ENCODE data around the gene PBRM1.
"Not testable (repeated sequence)": the region's sequence is repeated elsewhere in the genome, so short reads cannot be mapped to it uniquely, and the experiment has no call there.

The PBRM1 gene
- 92.1 to 209 (median 165) reads per million in 17 experiments for total RNA-seq

DNA sequence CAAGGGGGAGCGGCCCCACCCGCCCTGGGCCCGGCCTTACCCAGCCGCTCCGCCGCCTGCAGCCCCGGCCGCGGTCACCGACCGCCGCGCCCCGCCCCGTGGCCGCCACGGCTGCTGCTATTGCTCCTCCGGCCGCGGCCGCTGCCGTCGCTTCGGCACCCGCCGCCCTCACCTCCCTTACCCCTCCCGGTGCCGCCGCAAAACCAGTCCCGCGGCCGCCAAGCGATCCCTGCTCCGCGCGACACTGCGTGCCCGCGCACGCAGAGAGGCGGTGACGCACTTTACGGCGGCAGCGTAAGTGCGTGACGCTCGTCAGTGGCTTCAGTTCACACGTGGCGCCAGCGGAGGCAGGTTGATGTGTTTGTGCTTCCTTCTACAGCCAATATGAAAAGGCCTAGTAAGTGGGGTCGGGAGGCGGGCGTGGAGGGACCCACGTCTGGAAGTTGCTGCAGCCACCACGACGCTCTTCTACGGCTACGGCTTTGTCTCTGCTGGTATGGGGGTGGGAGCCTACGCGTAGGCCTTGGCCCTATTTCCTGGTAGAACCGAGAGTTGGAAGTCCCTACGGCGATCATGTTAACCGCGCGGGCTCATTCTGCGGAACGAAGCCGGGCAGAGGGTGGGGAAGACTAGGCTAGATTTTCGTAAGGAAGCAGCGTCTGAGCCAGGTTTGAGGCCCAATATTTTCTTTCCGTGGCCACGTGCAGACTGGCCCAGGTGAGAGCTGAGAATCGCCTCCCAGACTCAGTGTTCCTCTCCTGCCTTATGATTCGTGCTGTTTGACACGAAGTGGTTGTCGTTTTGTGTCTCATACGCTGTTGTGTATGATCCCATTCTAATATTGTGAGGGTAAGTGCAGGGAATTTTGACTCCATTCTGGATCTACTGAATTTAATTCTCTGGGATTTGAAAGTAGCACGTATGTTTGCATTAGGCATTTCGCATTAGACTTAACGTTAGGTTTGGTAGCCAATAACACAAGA, at the start of gene PBRM1, which contains the start of gene GNL3:
PBRM1 (minus strand) TSS at position 205 of the 983 bp plus-strand sequence.
GNL3 (plus strand) TSS at position 324 of the 983 bp plus-strand sequence; CDS start at position 385, 61 bp downstream.
- peak; percentile 96 to 98 (median 98) for DNase-seq

- DNase-seq = no peak
Observed at GRCh38 chr3:52733256-52733891, 47.7 kb upstream of the PBRM1 start.

DNA sequence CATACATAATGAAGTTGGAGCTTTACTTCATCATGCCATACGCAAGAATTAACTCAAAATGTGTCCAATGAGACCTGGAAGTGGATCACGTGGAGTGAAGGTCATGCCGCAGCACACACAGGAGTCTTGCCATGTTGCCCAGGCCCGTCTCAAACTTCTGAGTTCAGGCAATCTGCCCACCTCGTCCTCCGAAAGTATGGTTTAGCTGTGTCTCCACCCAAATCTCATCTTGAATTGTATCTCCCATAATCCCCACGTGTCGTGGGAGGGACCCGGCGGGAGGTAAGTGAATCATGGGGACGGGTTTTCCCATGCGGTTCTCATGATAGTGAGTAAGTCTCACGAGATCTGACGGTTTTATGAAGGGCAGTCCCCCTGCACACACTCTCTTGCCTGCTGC, 45.9 kb upstream of the PBRM1 start:
- no peak for DNase-seq

DNA sequence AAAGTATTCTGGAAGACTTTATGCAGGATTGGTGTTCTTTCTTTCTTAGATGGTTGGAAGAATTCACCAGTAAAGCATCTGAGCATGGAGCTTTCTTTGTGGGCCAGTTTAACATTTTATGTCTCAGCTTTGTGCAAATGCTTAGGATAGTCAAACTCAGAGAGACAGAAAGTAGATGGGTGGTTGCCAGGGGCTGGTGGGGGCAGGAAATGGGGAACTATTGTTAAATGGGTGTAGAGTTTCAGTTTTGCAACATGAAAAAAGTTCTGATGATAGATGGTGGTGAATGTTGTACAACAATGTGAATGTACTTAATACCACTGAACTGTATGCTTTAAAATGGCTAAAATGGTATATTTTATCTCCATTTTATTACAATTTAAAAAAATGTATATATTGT, 45.0 kb upstream of the PBRM1 start:
- DNase-seq = no peak

DNA sequence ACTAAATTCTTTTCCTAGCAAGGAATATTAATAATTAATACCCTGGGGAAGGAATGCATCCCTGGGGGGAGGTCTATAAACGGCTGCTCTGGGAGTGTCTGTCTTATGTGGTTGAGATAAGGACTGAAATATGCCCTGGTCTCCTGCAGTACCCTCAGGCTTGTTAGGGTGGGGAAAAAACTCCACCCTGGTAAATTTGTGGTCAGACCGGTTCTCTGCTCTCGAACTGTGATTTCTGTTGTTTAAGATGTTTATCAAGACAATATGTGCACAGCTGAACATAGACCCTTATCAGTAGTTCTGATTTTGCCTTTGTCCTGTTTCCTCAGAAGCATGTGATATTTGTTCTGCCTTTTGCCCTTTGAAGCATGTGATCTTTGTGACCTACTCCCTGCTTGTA, 43.0 kb upstream of the PBRM1 start:
- not testable (repeated sequence) for DNase-seq

DNA sequence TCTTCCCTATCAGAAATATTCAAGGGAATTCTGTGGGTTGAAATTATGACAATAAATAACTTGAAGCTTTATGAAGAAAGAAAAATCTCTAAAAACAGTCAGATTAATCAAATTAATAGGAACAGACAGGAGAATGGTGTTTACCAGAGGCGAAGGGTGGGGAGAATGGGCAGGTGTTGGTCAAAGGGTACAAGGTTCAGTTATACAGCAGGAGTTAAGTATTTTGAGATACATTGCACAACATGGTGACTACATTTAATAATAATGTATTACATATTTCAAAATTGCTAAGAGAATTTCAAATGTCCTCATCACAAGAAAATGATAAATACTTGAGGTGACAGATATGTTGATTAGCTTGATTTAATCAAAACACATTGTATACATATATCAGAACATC, 38.8 kb upstream of the PBRM1 start:
- no peak for DNase-seq

GRCh38 chr3:52723935-52724334, 38.2 kb upstream of the PBRM1 start:
- DNase-seq = no peak

DNA sequence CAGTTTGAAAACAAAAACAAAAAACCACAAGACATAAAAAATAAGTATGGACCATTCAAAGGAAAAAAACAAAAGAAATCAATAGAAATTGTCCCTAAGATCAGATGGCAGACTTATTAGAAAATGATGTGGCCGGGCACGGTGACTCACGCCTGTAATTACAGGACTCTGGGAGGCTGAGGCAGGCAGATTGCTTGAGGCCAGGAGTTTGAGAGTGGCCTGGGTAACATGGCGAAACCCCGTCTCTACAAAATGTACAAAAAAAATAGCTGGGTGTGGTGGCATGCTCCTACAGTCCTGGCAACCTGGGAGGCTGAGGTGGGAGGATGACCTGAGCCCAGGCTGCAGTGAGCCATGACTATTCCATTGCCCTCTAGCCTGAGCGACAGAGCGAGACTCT, 36.8 kb upstream of the PBRM1 start:
- DNase-seq = no peak

- no peak for DNase-seq
Observed at GRCh38 chr3:52721730-52722008, 36.0 kb upstream of the PBRM1 start.

DNA sequence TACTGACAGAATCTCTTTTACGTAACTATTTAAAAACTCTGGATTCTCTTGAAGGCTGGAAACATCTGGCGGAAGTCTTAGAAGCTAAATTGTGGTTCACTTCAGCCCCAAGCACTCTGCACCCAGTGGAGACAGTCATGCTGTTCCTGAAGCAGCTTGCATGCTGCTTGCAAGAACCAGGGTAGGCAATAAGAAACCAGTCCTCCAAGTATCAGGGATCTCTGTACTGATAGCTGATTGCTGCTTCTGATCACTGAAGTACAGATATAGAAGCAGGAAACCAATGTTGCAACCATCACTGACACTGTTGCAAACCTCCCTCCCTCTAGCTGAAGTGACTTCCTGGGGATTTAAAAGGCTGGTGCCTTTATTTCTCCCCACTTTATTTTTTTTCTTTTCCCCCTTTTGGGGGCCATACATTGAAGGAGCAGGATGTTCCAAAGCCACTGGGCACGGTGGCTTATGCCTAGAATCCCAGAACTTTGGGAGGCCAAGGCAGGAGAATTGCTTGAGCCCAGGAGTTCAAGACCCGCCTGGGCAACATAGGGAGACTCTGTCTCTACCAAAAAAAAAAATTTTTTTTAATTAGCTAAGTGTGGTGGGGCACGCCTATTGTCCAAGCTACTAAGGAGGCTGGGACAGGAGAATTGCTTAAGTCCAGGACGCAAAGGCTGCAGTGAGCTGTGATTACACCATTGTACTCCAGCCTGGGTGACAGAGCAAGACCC, 35.5 kb upstream of the PBRM1 start:
- DNase-seq = peak; percentile 41 to 71 (median 56)

DNA sequence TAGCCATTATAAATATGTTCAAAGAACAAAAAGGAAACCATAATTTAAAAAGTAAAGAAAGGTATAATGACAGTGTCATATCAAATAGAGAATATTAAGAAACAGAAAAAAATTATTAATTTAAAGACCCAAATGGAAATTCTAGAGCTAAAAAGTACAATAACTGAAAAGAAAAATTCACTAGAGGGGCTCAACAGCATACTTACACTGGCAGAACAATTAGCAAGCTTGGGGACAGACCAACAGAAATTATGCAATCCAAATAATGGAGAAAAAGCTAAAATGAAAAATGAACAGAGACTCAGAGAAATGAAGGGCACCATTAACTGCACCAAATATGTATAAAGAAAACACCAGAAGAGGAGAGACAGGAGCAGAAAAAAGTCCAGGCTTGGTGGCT, 33.9 kb upstream of the PBRM1 start:
- DNase-seq = no peak

- peak; percentile 8 to 57 (median 36) for DNase-seq
Observed at GRCh38 chr3:52715714-52716305, 30.1 kb upstream of the PBRM1 start.

- DNase-seq = no peak
Observed at GRCh38 chr3:52714335-52715302, 28.9 kb upstream of the PBRM1 start.

DNA sequence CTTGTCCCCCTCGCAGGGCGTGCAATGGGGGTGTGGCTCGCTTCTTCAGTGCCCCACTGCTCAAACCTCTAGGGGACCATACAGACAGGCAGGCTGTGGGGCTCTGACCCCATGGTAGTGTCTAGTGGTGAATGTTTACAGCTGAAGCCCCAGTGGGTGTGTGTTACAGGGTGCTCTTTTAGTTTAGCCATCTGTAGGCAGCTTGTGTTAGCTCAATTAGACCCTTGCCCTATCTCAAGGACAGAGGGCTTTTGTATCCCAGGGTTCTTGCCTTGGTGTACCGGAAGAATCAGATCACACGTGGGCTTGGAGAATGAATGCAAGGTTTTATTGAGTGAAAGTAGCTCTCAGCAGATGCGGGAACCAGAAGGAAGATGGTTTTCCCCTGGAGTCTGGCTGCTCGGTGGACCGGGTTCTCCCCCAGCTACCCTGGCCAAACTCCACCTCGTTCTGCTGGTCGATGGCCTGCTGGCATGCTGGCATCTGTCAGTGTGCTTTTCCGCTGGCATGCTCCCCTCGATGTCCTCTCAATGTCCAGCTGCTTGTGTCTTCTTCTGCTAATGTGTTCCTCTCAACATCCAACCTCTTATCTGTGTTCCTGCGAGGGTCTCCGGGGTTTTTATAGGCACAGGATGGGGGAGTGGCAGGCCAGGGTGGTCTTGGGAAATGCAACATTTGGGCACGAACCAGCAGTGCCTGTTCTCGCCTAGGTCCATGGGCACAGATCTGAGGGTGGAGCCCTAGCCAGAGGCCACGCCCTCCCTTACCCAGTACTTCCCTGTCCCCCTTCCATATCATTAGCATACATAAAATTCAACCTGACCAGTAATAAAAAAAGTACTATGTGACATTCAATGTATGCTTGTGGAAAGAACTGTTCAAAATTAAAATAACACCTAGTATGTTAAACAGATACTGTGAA, 26.8 kb upstream of the PBRM1 start:
- DNase-seq = no peak

DNA sequence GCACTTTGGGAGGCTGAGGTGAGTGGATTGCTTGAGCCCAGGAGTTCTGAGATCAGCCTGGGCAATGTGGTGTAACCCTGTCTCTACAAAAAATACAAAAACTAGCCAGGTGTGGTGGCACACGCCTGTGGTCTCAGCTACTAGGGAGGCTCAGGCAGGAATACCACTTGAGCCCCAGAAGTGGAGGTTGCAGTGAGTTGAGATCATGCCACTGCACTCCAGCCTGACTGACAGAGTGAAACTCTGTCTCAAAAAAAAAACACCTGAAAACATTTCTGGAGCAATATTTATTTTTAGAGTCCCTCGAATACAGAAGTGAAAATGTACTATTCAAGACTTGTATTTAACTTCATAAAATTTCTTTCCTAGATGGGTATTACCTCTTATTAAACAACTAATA, 24.8 kb upstream of the PBRM1 start:
- DNase-seq = no peak

GRCh38 chr3:52707585-52707984, 21.9 kb upstream of the PBRM1 start:
- DNase-seq = no peak

- DNase-seq = peak; percentile 90 to 97 (median 94)
Observed at GRCh38 chr3:52705688-52706686, 20.3 kb upstream of the PBRM1 start, which contains the start of the genes GLT8D1 and SPCS1. TSS of gene GLT8D1 (minus strand) at chr3:52705791. CDS start at chr3:52700460, 5,331 bp downstream. TSS of gene SPCS1 (plus strand) at chr3:52706106. CDS start at chr3:52706247, 141 bp downstream.

GRCh38 chr3:52705438-52705687, 19.6 kb upstream of the PBRM1 start:
- DNase-seq = no peak
